Dermis microvascular lymphatic vessel endothelial cell (primary cell): ENCODE data around the gene CALY. TPM values are rescaled to one million over a fixed set of nuclear protein-coding genes. Genes with fewer than 3 reads are reported as not detected.
"Not testable (repeated sequence)": the region's sequence is repeated elsewhere in the genome, so short reads cannot be mapped to it uniquely, and the experiment has no call there.

Experiments
- DNase-seq, 2 donors: peaks; one replicate each; pipeline versions ENCODE4 v3.0.0 to v3.0.0-alpha.2; 2010; ENCODE audit warnings: low read depth in 2 of 2
- total RNA-seq: library from RNA; depleted of rRNA; stranded (reverse); fragments of >200 nt; gene quantifications from 2 replicates; pipeline ENCODE4 v1.2.1, GENCODE V29; 2014

CALY gene
- total RNA-seq, 1 donor from 2014 or later, result not detected

GRCh38 chr10:133329491-133330202 is 7.0 kb downstream of the CALY start:
- DNase-seq, result peak; percentile 56 to 79

DNA sequence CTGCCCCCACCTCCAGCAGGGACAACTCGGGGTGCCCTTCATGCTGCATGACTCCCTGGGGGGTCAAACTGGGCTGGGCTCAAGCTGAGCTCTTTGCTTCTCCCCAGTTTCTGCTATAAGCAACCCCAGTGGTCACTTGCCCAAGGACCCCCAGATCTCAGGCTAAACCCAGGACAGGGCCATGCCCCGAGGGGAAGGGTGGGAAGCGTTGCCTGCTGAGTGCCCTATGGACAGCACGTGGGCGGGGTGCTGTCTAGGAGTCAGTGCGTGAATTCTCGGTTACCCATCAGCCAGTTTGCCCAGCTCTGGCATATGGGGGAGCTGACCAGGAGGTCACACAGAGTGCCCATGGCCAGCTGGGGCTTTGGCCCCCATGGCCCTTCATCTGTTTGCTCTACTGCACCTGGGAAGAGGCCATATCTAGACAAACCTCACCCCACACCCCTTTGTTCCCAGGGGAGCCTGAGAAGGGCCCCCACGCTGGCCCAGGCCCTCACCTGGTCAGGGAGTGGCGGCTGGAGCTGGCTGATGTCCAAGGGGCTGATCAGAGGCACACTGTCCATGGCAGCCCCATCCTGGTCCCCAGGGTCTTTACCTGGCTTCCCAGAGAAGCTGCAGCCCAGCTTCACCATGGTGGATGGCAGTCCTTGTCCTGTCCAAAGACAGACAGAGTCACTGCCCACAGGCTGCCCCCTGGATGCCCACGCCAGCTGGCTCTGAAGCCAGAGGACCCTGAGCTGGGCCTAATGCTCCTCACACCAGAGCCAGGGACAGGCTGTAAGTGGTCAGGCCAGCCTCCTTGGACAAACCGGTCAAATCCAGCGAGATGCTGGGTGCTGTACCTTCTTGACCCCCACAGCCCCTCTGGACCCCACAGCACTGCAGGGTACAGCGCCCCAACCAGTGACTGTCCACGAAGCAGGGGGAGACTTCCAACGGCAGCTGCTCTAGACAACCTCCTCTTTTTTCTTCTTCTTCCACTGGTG is 8.0 kb downstream of the CALY start:
- DNase-seq, result no peak

DNA sequence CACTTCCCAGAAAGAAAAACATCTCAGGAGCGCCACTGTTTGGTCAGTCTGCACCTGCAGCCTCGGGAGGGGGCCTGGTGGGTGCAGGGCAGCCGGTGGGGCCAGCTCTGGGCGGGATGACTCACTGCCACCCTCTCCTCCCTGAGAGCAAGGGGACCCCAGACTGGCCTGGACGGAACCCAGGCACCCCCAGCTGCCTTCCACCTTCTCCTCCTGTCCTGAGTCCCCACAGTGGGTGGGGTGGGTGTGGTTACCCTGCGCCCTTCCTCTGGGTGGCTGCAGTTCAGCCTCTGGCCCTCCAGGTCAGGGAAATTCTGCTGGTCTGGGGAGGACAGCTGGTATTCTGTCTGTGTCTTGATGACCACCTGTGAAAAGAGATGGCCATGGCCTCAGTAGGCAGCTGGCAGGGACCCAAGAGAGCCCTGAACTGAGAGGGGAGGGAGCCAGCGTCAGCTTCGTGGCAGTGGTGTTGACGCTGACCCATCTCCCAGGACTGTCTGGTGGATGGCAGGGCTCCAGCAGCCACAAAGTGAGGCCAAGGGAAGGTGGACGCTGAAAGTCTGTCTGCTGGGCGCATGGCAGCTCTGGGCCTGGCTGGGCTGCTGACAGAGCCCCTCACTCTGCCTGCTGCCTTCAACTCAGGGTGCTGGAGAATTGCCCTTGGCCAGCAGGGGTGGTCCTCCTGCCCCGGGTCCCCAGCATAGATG is 8.9 kb downstream of the CALY start:
- DNase-seq, result no peak

DNA sequence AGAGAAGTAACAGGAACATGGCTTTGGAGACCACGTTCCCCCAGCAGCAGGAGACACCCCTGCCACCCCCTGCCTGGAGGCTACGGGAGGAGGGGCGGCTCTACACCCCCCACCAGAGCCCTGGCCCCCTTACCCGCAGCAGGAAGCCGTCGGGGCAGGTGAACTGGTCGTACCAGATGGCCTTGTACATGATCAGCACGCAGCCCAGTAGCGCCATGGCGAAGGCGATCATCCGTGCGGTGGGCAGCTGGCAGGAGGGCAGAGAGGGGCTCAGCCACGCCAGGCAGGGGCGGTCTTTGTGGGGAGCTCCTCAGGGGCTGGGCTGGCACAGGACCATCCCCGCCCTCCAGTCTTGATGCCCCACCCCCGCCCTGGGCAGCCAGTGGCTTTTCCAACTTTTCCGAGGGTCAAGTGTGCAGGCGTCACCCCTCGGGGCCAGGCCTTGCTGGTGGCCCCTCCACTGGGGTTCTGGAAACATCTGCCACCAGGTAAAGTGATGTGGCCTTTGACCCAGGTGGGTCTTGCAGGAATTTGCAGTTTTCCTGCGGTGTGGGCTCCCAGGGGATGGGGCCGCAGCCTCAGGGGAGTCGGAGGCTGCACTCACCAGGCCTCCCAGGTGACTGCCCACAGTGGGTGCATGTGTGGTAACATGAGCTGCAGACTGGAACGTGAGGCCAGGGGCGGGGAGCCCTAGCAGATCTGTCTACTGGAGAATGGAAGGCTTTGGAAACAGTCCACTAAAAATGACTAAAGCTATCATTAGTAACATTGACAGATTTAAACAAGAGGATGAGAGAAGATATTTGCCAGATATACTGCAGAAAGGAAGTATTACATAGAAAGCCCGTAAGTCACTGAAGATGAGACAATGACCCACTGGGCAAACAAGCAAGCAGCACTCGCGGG is 9.7 kb downstream of the CALY start:
- DNase-seq, result no peak

DNA sequence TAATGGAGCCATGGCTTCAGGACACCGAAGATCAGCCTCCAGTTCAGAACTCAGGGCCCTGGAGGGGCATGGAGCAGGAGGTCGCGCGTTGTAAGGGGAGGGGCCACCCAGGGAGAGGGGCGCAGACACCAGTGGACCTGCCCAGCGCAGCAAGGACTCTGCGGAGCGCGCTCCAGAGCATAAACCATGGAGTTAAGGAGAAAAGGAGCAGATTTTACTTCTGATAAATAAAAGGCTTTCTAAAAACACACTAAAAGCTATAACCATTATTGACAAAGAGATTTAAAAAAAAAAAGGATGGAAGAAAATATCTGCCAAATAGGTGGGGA is 10.5 kb downstream of the CALY start:
- no peak for DNase-seq

- DNase-seq, result no peak
Observed at GRCh38 chr10:133325440-133326222, 11.1 kb downstream of the CALY start.

DNA sequence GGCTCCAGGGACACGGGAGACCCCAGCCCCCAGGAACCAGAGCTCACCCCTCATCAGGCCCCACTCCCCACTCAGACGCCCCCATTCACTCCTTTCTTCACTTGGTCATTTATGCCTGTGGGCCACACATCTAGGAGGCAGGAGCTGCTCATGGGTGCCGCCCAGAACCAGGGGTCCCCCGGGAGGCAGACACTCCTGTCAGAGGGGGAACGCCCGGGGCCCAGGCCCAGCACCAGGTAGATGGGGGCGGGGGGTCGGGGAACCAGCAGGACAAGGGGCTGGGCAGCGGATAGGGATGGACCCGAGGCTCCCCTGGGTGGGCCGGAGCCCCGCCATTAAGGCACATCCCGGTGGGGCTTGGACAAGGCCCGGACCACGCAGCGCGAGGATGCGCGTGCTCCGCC is 11.8 kb downstream of the CALY start:
- no peak for DNase-seq

DNA sequence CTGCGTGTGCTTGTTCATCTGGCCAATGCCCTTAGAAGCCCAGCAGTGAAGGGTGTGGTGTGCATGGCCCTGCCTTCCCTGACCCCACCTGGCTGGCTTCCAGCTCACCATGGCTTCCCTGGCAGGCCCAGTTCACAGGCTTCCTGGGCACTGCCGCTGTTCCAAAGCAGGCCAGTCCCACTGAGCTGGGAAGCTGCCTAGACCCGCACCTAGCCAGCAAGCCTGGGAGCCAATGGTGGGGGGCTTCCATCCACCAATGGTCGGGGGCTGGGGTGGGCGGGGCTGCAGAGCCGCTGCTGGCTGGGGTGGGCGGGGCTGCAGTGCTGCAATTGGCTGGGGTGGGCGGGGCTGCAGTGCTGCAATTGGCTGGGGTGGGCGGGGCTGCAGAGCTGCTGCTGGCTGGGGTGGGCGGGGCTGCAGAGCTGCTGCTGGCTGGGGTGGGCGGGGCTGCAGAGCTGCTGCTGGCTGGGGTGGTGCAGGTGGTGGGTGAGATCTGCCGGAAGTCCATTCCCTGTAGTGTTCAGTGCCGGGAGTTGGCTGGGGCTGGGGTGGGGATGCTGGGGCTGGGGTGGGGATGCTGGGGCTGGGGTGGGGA is 12.4 kb downstream of the CALY start:
- DNase-seq, result peak in 1 of 2 donors; percentile 57

- DNase-seq, result not testable (repeated sequence)
Observed at GRCh38 chr10:133322064-133322709, 14.5 kb downstream of the CALY start.

GRCh38 chr10:133320852-133321422 is 15.8 kb downstream of the CALY start:
- not testable (repeated sequence) for DNase-seq

- DNase-seq, result peak in 1 of 2 donors; percentile 62
Observed at GRCh38 chr10:133318494-133319127, 18.1 kb downstream of the CALY start.

DNA sequence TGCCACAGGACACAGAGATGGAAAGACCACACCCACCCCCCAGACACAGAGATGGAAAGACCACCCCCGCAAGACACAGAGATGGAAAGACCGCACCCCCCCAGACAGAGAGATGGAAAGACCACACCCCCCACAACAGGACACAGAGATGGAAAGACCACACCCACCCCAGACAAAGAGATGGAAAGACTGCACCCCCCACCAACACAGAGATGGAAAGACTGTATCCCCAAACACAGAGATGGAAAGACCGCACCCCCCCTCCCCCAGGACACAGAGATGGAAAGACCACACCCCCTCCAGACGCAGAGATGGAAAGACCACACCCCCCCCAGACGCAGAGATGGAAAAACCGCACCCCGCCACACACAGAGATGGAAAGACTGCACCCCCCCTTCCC is 20.0 kb downstream of the CALY start:
- no peak for DNase-seq

DNA sequence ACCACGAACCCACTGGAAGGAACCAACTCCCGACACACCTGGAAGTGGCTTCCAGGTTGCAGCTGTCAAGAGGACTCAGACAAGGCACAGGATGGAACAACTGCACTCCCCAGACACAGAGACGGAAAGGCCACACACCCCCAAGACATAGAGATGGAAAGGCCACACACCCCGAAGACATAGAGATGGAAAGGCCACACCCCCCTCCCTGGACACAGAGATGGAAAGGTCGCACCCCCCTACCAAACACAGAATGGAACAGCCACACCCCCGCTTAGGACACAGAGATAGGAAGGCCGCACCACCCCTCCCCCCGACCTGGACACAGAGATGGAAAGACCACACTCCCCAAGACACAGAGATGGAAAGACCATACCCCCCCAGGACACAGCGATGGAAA is 20.4 kb downstream of the CALY start:
- no peak for DNase-seq

DNA sequence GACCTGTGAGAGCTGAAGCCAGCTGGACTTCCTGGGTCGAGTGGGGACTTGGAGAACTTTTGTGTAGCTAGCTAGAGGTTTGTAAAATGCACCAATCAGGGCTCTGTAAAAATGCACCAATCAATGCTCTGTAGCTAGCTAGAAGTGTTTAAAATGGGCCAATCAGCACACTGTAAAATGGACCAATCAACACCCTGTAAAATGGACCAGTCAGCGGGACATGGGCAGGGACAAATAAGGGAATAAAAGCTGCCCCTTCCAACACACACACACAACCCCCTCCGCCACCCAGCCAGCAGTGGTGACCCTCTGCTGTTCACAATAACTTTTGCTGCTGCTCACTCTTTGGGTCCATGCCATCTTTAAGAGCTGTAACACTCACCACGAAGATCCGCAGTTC is 20.8 kb downstream of the CALY start:
- no peak for DNase-seq

DNA sequence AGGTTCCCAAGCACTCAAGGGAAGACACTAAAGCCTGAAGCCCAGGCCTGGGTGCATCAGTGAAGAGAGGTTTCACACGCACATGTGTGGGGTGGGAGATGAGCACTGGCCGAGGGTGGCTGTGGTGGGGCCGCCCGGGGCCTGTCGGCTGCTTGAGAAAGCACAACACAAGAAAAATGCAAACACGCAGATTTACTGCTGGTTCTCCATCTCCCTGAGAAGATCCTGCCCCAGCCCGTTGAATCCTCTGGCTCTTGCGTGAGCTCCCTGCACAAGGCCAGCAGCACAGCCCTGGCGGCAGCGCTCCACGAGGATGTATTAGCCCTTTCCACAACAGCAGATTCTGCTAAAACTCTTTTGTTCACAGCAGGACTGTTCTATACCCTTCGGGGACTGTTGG is 21.8 kb downstream of the CALY start:
- DNase-seq, result no peak

GRCh38 chr10:133313192-133313591 is 23.5 kb downstream of the CALY start:
- no peak for DNase-seq

- DNase-seq, result no peak
Observed at GRCh38 chr10:133312769-133313145, 23.9 kb downstream of the CALY start.

DNA sequence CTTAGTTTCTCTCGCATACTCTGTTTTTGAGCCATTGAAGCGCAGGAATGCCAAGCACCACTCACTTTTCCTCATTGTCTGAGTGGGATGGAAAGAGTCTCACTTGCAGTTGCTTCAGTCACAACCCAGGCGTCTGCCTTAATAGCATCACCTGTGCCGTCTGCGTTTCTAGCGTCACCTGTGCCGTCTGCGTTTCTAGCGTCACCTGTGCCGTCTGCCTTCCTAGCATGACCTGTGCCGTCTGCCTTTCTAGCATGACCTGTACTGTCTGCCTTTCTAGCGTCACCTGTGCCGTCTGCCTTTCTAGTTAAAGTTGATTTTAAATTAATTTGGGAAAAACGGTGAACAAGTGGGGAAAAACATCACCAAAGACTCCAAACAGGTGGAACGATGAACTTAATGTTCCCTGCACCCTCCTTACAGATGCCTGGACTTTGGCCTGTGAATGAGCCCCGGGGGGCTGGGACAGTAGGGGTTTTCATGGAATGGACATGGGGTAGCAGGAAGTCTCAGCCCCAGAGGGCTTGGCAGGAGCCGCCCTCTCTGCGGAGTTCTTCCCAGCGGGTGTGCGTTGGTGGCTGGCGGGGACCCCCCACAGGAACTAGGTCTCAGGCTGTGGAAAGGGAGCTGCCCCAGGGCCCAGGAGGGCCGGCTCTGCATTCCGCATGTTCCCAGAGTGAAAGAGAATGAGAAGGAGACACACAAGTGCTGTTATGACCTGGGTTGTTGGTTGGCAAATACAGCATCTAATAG is 24.5 kb downstream of the CALY start:
- DNase-seq, result no peak
